ENCODE data around the gene AVP. TPM values are rescaled to one million over a fixed set of nuclear protein-coding genes. Genes with fewer than 3 reads are reported as not detected.

Gene AVP
- total and polyA plus RNA-seq, 2 of the 13 experiments (the other 11 are each of a cell fraction or from before 2014, with no cell fraction given), result 0.12 TPM; not detected in 1

DNA sequence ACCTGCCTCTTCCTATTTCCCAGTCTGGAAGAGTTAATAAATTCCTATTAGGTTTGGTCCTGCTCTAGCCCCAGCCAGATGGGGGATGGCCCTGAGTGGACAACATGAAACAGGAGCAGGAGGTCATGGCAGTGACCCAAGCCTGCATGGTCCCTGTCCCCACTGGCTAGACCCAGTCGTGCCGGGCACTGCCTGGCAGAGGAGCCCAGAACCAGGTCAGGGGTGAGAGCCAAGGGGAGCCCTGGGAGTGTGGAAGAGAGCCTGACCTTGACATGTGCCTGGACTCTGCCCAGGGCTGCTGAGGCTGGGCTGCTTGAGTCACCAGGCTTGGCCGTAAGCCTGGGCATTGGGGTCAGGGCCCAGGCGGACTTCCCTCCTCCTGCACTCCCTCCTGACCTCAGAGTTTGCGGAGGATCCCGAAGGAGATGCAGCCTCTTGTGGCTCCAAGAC lies 3.6 kb downstream of the AVP start (continued):
- TF ChIP-seq, protein P1, sequence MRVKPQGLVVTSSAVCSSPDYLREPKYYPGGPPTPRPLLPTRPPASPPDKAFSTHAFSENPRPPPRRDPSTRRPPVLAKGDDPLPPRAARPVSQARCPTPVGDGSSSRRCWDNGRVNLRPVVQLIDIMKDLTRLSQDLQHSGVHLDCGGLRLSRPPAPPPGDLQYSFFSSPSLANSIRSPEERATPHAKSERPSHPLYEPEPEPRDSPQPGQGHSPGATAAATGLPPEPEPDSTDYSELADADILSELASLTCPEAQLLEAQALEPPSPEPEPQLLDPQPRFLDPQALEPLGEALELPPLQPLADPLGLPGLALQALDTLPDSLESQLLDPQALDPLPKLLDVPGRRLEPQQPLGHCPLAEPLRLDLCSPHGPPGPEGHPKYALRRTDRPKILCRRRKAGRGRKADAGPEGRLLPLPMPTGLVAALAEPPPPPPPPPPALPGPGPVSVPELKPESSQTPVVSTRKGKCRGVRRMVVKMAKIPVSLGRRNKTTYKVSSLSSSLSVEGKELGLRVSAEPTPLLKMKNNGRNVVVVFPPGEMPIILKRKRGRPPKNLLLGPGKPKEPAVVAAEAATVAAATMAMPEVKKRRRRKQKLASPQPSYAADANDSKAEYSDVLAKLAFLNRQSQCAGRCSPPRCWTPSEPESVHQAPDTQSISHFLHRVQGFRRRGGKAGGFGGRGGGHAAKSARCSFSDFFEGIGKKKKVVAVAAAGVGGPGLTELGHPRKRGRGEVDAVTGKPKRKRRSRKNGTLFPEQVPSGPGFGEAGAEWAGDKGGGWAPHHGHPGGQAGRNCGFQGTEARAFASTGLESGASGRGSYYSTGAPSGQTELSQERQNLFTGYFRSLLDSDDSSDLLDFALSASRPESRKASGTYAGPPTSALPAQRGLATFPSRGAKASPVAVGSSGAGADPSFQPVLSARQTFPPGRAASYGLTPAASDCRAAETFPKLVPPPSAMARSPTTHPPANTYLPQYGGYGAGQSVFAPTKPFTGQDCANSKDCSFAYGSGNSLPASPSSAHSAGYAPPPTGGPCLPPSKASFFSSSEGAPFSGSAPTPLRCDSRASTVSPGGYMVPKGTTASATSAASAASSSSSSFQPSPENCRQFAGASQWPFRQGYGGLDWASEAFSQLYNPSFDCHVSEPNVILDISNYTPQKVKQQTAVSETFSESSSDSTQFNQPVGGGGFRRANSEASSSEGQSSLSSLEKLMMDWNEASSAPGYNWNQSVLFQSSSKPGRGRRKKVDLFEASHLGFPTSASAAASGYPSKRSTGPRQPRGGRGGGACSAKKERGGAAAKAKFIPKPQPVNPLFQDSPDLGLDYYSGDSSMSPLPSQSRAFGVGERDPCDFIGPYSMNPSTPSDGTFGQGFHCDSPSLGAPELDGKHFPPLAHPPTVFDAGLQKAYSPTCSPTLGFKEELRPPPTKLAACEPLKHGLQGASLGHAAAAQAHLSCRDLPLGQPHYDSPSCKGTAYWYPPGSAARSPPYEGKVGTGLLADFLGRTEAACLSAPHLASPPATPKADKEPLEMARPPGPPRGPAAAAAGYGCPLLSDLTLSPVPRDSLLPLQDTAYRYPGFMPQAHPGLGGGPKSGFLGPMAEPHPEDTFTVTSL (CRISPR knock-in tag; IDR thresholded peaks at IDR 0.05; ENCODE audit: borderline replicate concordance), result 0 out of 2 replicates have a peak, but pooled peaks have one; percentile 19
- TF ChIP-seq KDM3A (CRISPR knock-in tag; IDR thresholded peaks at IDR 0.05; ENCODE audit: low read depth), result no peak
- TF ChIP-seq, protein P2, sequence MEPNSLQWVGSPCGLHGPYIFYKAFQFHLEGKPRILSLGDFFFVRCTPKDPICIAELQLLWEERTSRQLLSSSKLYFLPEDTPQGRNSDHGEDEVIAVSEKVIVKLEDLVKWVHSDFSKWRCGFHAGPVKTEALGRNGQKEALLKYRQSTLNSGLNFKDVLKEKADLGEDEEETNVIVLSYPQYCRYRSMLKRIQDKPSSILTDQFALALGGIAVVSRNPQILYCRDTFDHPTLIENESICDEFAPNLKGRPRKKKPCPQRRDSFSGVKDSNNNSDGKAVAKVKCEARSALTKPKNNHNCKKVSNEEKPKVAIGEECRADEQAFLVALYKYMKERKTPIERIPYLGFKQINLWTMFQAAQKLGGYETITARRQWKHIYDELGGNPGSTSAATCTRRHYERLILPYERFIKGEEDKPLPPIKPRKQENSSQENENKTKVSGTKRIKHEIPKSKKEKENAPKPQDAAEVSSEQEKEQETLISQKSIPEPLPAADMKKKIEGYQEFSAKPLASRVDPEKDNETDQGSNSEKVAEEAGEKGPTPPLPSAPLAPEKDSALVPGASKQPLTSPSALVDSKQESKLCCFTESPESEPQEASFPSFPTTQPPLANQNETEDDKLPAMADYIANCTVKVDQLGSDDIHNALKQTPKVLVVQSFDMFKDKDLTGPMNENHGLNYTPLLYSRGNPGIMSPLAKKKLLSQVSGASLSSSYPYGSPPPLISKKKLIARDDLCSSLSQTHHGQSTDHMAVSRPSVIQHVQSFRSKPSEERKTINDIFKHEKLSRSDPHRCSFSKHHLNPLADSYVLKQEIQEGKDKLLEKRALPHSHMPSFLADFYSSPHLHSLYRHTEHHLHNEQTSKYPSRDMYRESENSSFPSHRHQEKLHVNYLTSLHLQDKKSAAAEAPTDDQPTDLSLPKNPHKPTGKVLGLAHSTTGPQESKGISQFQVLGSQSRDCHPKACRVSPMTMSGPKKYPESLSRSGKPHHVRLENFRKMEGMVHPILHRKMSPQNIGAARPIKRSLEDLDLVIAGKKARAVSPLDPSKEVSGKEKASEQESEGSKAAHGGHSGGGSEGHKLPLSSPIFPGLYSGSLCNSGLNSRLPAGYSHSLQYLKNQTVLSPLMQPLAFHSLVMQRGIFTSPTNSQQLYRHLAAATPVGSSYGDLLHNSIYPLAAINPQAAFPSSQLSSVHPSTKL (CRISPR knock-in tag; IDR thresholded peaks at IDR 0.05), result peak; percentile 72
- 0 out of 2 replicates have a peak, but pooled peaks have one; percentile 12 for TF ChIP-seq NRL (CRISPR knock-in tag; IDR thresholded peaks at IDR 0.05; ENCODE audit: borderline replicate concordance)
- TF ChIP-seq, protein P3, sequence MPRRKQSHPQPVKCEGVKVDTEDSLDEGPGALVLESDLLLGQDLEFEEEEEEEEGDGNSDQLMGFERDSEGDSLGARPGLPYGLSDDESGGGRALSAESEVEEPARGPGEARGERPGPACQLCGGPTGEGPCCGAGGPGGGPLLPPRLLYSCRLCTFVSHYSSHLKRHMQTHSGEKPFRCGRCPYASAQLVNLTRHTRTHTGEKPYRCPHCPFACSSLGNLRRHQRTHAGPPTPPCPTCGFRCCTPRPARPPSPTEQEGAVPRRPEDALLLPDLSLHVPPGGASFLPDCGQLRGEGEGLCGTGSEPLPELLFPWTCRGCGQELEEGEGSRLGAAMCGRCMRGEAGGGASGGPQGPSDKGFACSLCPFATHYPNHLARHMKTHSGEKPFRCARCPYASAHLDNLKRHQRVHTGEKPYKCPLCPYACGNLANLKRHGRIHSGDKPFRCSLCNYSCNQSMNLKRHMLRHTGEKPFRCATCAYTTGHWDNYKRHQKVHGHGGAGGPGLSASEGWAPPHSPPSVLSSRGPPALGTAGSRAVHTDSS (CRISPR knock-in tag; conservative IDR thresholded peaks at IDR 0.05), result no peak
- no peak for TF ChIP-seq ZNF383 (CRISPR knock-in tag; IDR thresholded peaks at IDR 0.05; ENCODE audit: borderline replicate concordance)
- 0 out of 2 replicates have a peak, but pooled peaks have one; percentile 36 for TF ChIP-seq BORCS8-MEF2B (CRISPR knock-in tag; IDR thresholded peaks at IDR 0.05)
- peak; percentile 40 for TF ChIP-seq XRCC5 (optimal IDR thresholded peaks at IDR 0.05; ENCODE audit: low read length)
- no peak for TF ChIP-seq NFKBIZ (CRISPR knock-in tag; IDR thresholded peaks at IDR 0.05)
- TF ChIP-seq ATF1 (CRISPR knock-in tag; IDR thresholded peaks at IDR 0.05), result no peak
- TF ChIP-seq ZSCAN22 (CRISPR knock-in tag; IDR thresholded peaks at IDR 0.05), result no peak
- TF ChIP-seq ZNF670 (CRISPR knock-in tag; IDR thresholded peaks at IDR 0.05; ENCODE audit: borderline replicate concordance), result peak; percentile 41; the same call in 1 of the 2 replicates
- TF ChIP-seq GATAD2A (CRISPR knock-in tag; IDR thresholded peaks at IDR 0.05), result peak; percentile 62
- no peak for TF ChIP-seq ETV6 (CRISPR knock-in tag; conservative IDR thresholded peaks at IDR 0.05)
- TF ChIP-seq, protein P4, sequence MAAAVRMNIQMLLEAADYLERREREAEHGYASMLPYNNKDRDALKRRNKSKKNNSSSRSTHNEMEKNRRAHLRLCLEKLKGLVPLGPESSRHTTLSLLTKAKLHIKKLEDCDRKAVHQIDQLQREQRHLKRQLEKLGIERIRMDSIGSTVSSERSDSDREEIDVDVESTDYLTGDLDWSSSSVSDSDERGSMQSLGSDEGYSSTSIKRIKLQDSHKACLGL (CRISPR knock-in tag; IDR thresholded peaks at IDR 0.05), result 0 out of 2 replicates have a peak, but pooled peaks have one; percentile 52
- TF ChIP-seq MTA1 (CRISPR knock-in tag; IDR thresholded peaks at IDR 0.05; ENCODE audit: borderline replicate concordance), result peak; percentile 65; the same call in 1 of the 2 replicates
- no peak for TF ChIP-seq SMAD9 (CRISPR knock-in tag; IDR thresholded peaks at IDR 0.05)
- TF ChIP-seq ESRRA (CRISPR knock-in tag; IDR thresholded peaks at IDR 0.05; ENCODE audit: low read depth), result peak; percentile 64; the same call in 1 of the 2 replicates
- TF ChIP-seq PPARG (CRISPR knock-in tag; conservative IDR thresholded peaks at IDR 0.05), result peak; percentile 77
- TF ChIP-seq FOSL2 (CRISPR knock-in tag; IDR thresholded peaks at IDR 0.05), result peak; percentile 76

All from HepG2 (cell line).